GM13977 (cell line): ENCODE results near the gene ZCCHC17.

Experiments used
- DNase-seq: peaks from one replicate; pipeline ENCODE4 v3.0.0; 2012; ENCODE audit warnings: low spot score
- CTCF ChIP-seq: IDR thresholded peaks from 2 replicates; pipeline ENCODE4 v1.5.1; 2012; ENCODE audit warnings: mild to moderate bottlenecking, control low read depth; ENCODE audit not compliant: insufficient read depth; ENCODE audit errors: extremely low read depth, missing control alignments
- in situ Hi-C: fragments of 300-500 bp; cut with MboI; formaldehyde crosslinking; loops from one replicate; pipeline ENCODE4 v1.12.0; 2022; ENCODE audit warnings: low sequenced_read_pairs, low pct_unique_long_range_greater_than_20kb, mixed read lengths, inconsistent platforms; ENCODE audit not compliant: unreplicated experiment

The ZCCHC17 gene

GRCh38 chr1:31407029-31407626 lies 110.3 kb downstream of the ZCCHC17 start:
- no peak for TF ChIP-seq CTCF
- in situ Hi-C loops, result no loop called here
- DNase-seq, result no peak

GRCh38 chr1:31408788-31409318 lies 112.0 kb downstream of the ZCCHC17 start:
- no peak for DNase-seq
- no peak for TF ChIP-seq CTCF
- in situ Hi-C loops, result no loop called here

- DNase-seq, result no peak
- no peak for TF ChIP-seq CTCF
- in situ Hi-C loops, result no loop called here
These were observed 113.4 kb downstream of the ZCCHC17 start for GRCh38 chr1:31409946-31410858.

- in situ Hi-C loops, result no loop called here
- TF ChIP-seq CTCF, result no peak
- no peak for DNase-seq
These were observed 114.0 kb downstream of the ZCCHC17 start for GRCh38 chr1:31410871-31411270.

GRCh38 chr1:31412205-31412604 lies 115.4 kb downstream of the ZCCHC17 start:
- no peak for TF ChIP-seq CTCF
- no peak for DNase-seq
- in situ Hi-C loops, result no loop called here

GRCh38 chr1:31412732-31413404 lies 116.0 kb downstream of the ZCCHC17 start, which contains the start of gene SERINC2:
TSS of gene SERINC2 (plus strand) at chr1:31413213. CDS start at chr1:31413266, 53 bp downstream.
- TF ChIP-seq CTCF, result no peak
- in situ Hi-C loops, result no loop called here
- DNase-seq, result peak; percentile 83
